Astrocyte (in vitro differentiated cells and primary cell): ENCODE results near the gene STX16.

ENCODE experiments used
- EZH2 ChIP-seq: IDR thresholded peaks from 2 replicates; pipeline ENCODE4 v1.6.1; 2012; ENCODE audit warnings: mild to moderate bottlenecking, low read length, inconsistent platforms; ENCODE audit not compliant: insufficient read depth
- TF ChIP-seq, protein P1 (sequence below): IDR thresholded peaks from 2 replicates; pipeline ENCODE4 v1.5.1; 2011; ENCODE audit warnings: low read depth, mild to moderate bottlenecking, inconsistent platforms, low read length, moderate library complexity; ENCODE audit not compliant: insufficient read depth

- TF ChIP-seq, protein P1, sequence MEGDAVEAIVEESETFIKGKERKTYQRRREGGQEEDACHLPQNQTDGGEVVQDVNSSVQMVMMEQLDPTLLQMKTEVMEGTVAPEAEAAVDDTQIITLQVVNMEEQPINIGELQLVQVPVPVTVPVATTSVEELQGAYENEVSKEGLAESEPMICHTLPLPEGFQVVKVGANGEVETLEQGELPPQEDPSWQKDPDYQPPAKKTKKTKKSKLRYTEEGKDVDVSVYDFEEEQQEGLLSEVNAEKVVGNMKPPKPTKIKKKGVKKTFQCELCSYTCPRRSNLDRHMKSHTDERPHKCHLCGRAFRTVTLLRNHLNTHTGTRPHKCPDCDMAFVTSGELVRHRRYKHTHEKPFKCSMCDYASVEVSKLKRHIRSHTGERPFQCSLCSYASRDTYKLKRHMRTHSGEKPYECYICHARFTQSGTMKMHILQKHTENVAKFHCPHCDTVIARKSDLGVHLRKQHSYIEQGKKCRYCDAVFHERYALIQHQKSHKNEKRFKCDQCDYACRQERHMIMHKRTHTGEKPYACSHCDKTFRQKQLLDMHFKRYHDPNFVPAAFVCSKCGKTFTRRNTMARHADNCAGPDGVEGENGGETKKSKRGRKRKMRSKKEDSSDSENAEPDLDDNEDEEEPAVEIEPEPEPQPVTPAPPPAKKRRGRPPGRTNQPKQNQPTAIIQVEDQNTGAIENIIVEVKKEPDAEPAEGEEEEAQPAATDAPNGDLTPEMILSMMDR = no peak
- TF ChIP-seq EZH2 = no peak
Measured at GRCh38 chr20:58675146-58675584, 24.1 kb downstream of the STX16 start.
